Gastroesophageal sphincter (tissue), 3 donors: ENCODE results near the gene ATP2C2.

Experiments
- CTCF ChIP-seq, 4 experiments: fragments of 200-600 bp in 2 of 4; fragments of 450-650 bp in 2 of 4; sonication (generic) in 1 of 4; IDR thresholded peaks; one replicate each; pipeline ENCODE4 v1.5.1; 2017 to 2019; ENCODE audit warnings: antibody characterized with exemption in 4 of 4, mild to moderate bottlenecking in 2 of 4, moderate library complexity in 2 of 4
- POLR2A ChIP-seq, 2 donors: fragments of 450-650 bp; IDR thresholded peaks; one replicate each; pipeline ENCODE4 v1.6.1; 2017; ENCODE audit warnings: antibody characterized with exemption in 2 of 2, mild to moderate bottlenecking in 2 of 2, moderate library complexity in 1 of 2

GRCh38 chr16:84418056-84418849 lies 49.9 kb downstream of the ATP2C2 start:
- TF ChIP-seq CTCF (IDR thresholded peaks at IDR 0.05) (no peak), POLR2A (IDR thresholded peaks at IDR 0.05) (no peak)
